Liver (tissue), 9 donors: Measurements from ENCODE around the gene CLEC18A. TPM values are rescaled to one million over a fixed set of nuclear protein-coding genes. Genes with fewer than 3 reads are reported as not detected.

ENCODE experiments used
- DNase-seq: peaks from one replicate; pipeline ENCODE4 v3.0.0-alpha.2; 2017; ENCODE audit warnings: low spot score
- H3K27ac ChIP-seq, 2 donors: one replicate each; pipeline ENCODE4 v1.7.0; 2013; ENCODE audit warnings: inconsistent platforms in 2 of 2, low read length in 2 of 2, control low read depth in 1 of 2, low read depth in 1 of 2, mild to moderate bottlenecking in 1 of 2
- H3K27me3 ChIP-seq, 4 donors: one replicate each; pipeline versions ENCODE4 v1.6.1 to v1.7.0; 2013; ENCODE audit warnings: low read length in 3 of 4, inconsistent platforms in 1 of 4, mild to moderate bottlenecking in 1 of 4, moderate library complexity in 1 of 4; ENCODE audit not compliant: control insufficient read depth in 4 of 4, insufficient read depth in 4 of 4
- H3K36me3 ChIP-seq, 4 donors: one replicate each; pipeline versions ENCODE4 v1.6.1 to v1.7.0; 2013; ENCODE audit warnings: low read length in 3 of 4, mild to moderate bottlenecking in 3 of 4, low read depth in 1 of 4, moderate library complexity in 1 of 4; ENCODE audit not compliant: control insufficient read depth in 4 of 4, insufficient read depth in 3 of 4
- H3K4me1 ChIP-seq, 4 donors: one replicate each; pipeline versions ENCODE4 v1.6.1 to v1.7.0; 2013; ENCODE audit warnings: low read length in 3 of 4, mild to moderate bottlenecking in 3 of 4, moderate library complexity in 1 of 4; ENCODE audit not compliant: control insufficient read depth in 4 of 4, insufficient read depth in 4 of 4
- H3K4me3 ChIP-seq, 3 donors: one replicate each; pipeline versions ENCODE4 v1.6.1 to v1.7.0; 2013; ENCODE audit warnings: low read length in 3 of 3, control low read depth in 1 of 3, low read depth in 1 of 3, mild to moderate bottlenecking in 1 of 3
- H3K9ac ChIP-seq, 2 donors: one replicate each; pipeline ENCODE4 v1.7.0; 2013; ENCODE audit warnings: low read length in 2 of 2, mild to moderate bottlenecking in 2 of 2, moderate library complexity in 2 of 2, control low read depth in 1 of 2, low read depth in 1 of 2
- H3K9me3 ChIP-seq, 4 donors: one replicate each; pipeline versions ENCODE4 v1.6.1 to v1.7.0; 2013; ENCODE audit warnings: low read length in 3 of 4; ENCODE audit not compliant: control insufficient read depth in 4 of 4
- ATF3 ChIP-seq: IDR thresholded peaks from 2 replicates; pipeline ENCODE4 v1.6.1; 2016; ENCODE audit warnings: antibody characterized with exemption
- CTCF ChIP-seq: fragments of 150-350 bp; IDR thresholded peaks from 2 replicates; pipeline ENCODE4 v1.5.1; 2017; ENCODE audit warnings: improper control_type of control experiment, low read depth, low read length; ENCODE audit not compliant: missing input control
- EGR1 ChIP-seq, 2 donors: IDR thresholded peaks; 2 replicates each; pipeline ENCODE4 v1.6.1; 2016 to 2018; ENCODE audit warnings: antibody characterized with exemption in 2 of 2, low read depth in 2 of 2
- FOXA1 ChIP-seq: IDR thresholded peaks from 2 replicates; pipeline ENCODE4 v1.6.1; 2016; ENCODE audit warnings: antibody characterized with exemption
- FOXA2 ChIP-seq: IDR thresholded peaks from 2 replicates; pipeline ENCODE4 v1.6.1; 2016; ENCODE audit warnings: antibody characterized with exemption
- GABPA ChIP-seq, 2 donors: IDR thresholded peaks in 1 of 2; conservative IDR thresholded peaks in 1 of 2; 2 replicates each; pipeline ENCODE4 v1.6.1; 2016; ENCODE audit warnings: antibody characterized with exemption in 2 of 2, mild to moderate bottlenecking in 1 of 2, moderate library complexity in 1 of 2
- HNF4A ChIP-seq, 2 donors: conservative IDR thresholded peaks; 2 replicates each; pipeline ENCODE4 v1.6.1; 2016; ENCODE audit warnings: antibody characterized with exemption in 2 of 2, mild to moderate bottlenecking in 2 of 2
- HNF4G ChIP-seq: IDR thresholded peaks from 2 replicates; pipeline ENCODE4 v1.6.1; 2016; ENCODE audit warnings: antibody characterized with exemption
- JUND ChIP-seq, 2 donors: IDR thresholded peaks; 2 replicates each; pipeline ENCODE4 v1.6.1; 2016; ENCODE audit warnings: antibody characterized with exemption in 2 of 2
- MAX ChIP-seq: IDR thresholded peaks from 2 replicates; pipeline ENCODE4 v1.6.1; 2016; ENCODE audit warnings: antibody characterized with exemption
- NR2F2 ChIP-seq: IDR thresholded peaks from 2 replicates; pipeline ENCODE4 v1.6.1; 2016; ENCODE audit warnings: antibody characterized with exemption
- RAD21 ChIP-seq, 2 donors: IDR thresholded peaks; 2 replicates each; pipeline ENCODE4 v1.6.1; 2016; ENCODE audit warnings: antibody characterized with exemption in 2 of 2, mild to moderate bottlenecking in 2 of 2
- REST ChIP-seq: IDR thresholded peaks from 2 replicates; pipeline ENCODE4 v1.6.1; 2016; ENCODE audit warnings: antibody characterized with exemption, mild to moderate bottlenecking
- RXRA ChIP-seq, 2 donors: IDR thresholded peaks; 2 replicates each; pipeline ENCODE4 v1.6.1; 2017 to 2018; ENCODE audit warnings: antibody characterized with exemption in 2 of 2, mild to moderate bottlenecking in 1 of 2
- SP1 ChIP-seq: IDR thresholded peaks from 2 replicates; pipeline ENCODE4 v1.6.1; 2018; ENCODE audit warnings: antibody characterized with exemption, mild to moderate bottlenecking
- TAF1 ChIP-seq: conservative IDR thresholded peaks from 2 replicates; pipeline ENCODE4 v1.6.1; 2016; ENCODE audit warnings: antibody characterized with exemption, mild to moderate bottlenecking
- YY1 ChIP-seq: IDR thresholded peaks from 2 replicates; pipeline ENCODE4 v1.6.1; 2016; ENCODE audit warnings: antibody characterized with exemption, mild to moderate bottlenecking
- ZBTB33 ChIP-seq: IDR thresholded peaks from 2 replicates; pipeline ENCODE4 v1.6.1; 2016; ENCODE audit warnings: antibody characterized with exemption
- WGBS: extraction: QIAGEN DNeasy Blood & Tissue Kit; methylation state at CpG from one replicate; pipeline ENCODE4 v1.1.7; 2013; 5-methylcytosine and 5-hydroxymethylcytosine counted together
- polyA plus RNA-seq, 2 donors: library from polyadenylated mRNA; stranded (reverse) in 1 of 2; unstranded in 1 of 2; fragments of 200-250 nt in 1 of 2; fragments of >200 nt in 1 of 2; fragmentation: Nextera tagmentation in 1 of 2; extraction: Ambion mirVana in 1 of 2; gene quantifications; one replicate each; pipeline versions ENCODE4 v1.2.1 to v1.2.3, GENCODE V29; 2013 to 2015
- total RNA-seq, 2 donors: library from RNA; depleted of rRNA; stranded (reverse); fragments of >200 nt; gene quantifications; one replicate each; pipeline ENCODE4 v1.2.3, GENCODE V29; 2014
- donor health status: healthy.
- donor health status: healthy.
- donor health status: healthy.
- donor health status: healthy.
- donor health status: healthy.

The CLEC18A gene
- total and polyA plus RNA-seq, 4 donors: 0.05 to 1.0 (median 0.24) TPM

GRCh38 chr16:69940676-69941075 lies 10.5 kb upstream of the CLEC18A start:
- peak in 1 of 2 donors; percentile 9 for TF ChIP-seq HNF4A (conservative IDR thresholded peaks at IDR 0.05)
- TF ChIP-seq TAF1: no peak
- Histone ChIP-seq H3K4me3 (no peak overlapping the region), H3K27me3 (no peaks in the 10 kb centered on the region), H3K9ac (no peak overlapping the region), H3K36me3 (peaks cover 5 to 34% (median 17%) of the 10 kb centered on the region in 4 donors), H3K9me3 (no peaks in the 10 kb centered on the region), H3K27ac (peak overlapping the region in 1 of 2 donors; percentile 91), H3K4me1 (peaks cover 2 to 20% (median 12%) of the 10 kb centered on the region in 4 donors)
- WGBS: 93% methylated on average over 13 of the region's 13 CpGs
- DNase-seq: no peak

- peaks cover 0 to 28% (median 12%) of the 10 kb centered on the region in 4 donors for H3K36me3 ChIP-seq
These were observed 9.7 kb upstream of the CLEC18A start for GRCh38 chr16:69941251-69942098.

More at GRCh38 chr16:69941251-69942098, 9.7 kb upstream of the CLEC18A start:
- Histone ChIP-seq H3K4me3 (no peak overlapping the region), H3K9ac (no peak overlapping the region), H3K27me3 (no peaks in the 10 kb centered on the region), H3K27ac (peak overlapping the region; percentile 89 to 91), H3K4me1 (peaks cover 2 to 20% (median 12%) of the 10 kb centered on the region in 4 donors), H3K9me3 (no peaks in the 10 kb centered on the region)
- no peak for DNase-seq
- TF ChIP-seq RXRA (IDR thresholded peaks at IDR 0.05) (peak; percentile 69 to 78), MAX (no peak), YY1 (peak; percentile 75), EGR1 (IDR thresholded peaks at IDR 0.05; ENCODE audit: low read depth in 2 of 2) (peak in 1 of 2 donors; percentile 14), GABPA (IDR thresholded peaks at IDR 0.05 in 1 of 2, conservative IDR thresholded peaks at IDR 0.05 in 1 of 2) (no peak), HNF4A (conservative IDR thresholded peaks at IDR 0.05) (peak; percentile 49 to 65), REST (peak; percentile 51), CTCF (no peak), RAD21 (IDR thresholded peaks at IDR 0.05) (no peak), NR2F2 (no peak), ZBTB33 (no peak), FOXA1 (peak; percentile 79), HNF4G (no peak), SP1 (peak; percentile 80), FOXA2 (peak; percentile 91), TAF1 (no peak), ATF3 (no peak), JUND (IDR thresholded peaks at IDR 0.05) (no peak)
- WGBS: 45% methylated on average over 28 of the region's 28 CpGs
